ENCODE data around the gene PRSS50.

PRSS50 gene

DNA sequence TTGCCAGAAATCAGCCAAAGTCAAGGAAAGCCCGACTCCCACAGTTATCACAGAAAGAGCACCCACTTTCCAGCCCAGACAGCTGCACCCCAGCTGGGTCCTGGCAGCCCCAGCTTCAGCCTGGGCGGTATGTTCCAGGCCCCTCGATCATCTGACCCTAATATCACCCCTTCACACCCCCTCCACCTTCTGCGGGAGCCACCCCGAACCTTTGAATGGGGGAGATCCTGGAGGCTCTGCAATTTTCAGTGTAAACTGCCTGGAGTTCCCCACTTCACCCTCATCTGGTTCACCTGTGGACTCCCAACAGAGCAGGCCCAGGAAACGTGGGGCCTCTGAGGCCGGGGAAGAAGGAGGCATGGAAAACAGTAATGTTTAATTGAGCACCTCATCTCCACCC lies 5.9 kb downstream of the PRSS50 start:
- Histone ChIP-seq H3K27ac (ENCODE audit: low read depth, low read length) (no peak overlapping the region), H3K79me2 (ENCODE audit: control insufficient read depth, low read length) (no peaks in the 10 kb centered on the region), H3K4me3 (ENCODE audit: low read length) (no peak overlapping the region), H3K4me2 (ENCODE audit: low read length) (no peak overlapping the region), H3K9me2 (replicated peaks; ENCODE audit: control insufficient read depth, low read length) (no peaks in the 10 kb centered on the region), H3K27me3 (ENCODE audit: control insufficient read depth, low read length) (no peaks in the 10 kb centered on the region), H3K4me1 (ENCODE audit: control insufficient read depth, low read length) (no peaks in the 10 kb centered on the region), H3F3A (ENCODE audit: control insufficient read depth, insufficient read depth) (no peaks in the 10 kb centered on the region), H3K9me3 (ENCODE audit: control insufficient read depth, insufficient read depth, low read length) (no peaks in the 10 kb centered on the region), H3K36me3 (ENCODE audit: control insufficient read depth, low read length) (no peaks in the 10 kb centered on the region), H4K20me1 (ENCODE audit: control insufficient read depth, insufficient read depth, low read depth, low read length) (no peaks in the 10 kb centered on the region)
- no peak for TF ChIP-seq EZH2phosphoT487 (IDR thresholded peaks at IDR 0.05; ENCODE audit: borderline replicate concordance, low read length)
- TF ChIP-seq, protein P1, sequence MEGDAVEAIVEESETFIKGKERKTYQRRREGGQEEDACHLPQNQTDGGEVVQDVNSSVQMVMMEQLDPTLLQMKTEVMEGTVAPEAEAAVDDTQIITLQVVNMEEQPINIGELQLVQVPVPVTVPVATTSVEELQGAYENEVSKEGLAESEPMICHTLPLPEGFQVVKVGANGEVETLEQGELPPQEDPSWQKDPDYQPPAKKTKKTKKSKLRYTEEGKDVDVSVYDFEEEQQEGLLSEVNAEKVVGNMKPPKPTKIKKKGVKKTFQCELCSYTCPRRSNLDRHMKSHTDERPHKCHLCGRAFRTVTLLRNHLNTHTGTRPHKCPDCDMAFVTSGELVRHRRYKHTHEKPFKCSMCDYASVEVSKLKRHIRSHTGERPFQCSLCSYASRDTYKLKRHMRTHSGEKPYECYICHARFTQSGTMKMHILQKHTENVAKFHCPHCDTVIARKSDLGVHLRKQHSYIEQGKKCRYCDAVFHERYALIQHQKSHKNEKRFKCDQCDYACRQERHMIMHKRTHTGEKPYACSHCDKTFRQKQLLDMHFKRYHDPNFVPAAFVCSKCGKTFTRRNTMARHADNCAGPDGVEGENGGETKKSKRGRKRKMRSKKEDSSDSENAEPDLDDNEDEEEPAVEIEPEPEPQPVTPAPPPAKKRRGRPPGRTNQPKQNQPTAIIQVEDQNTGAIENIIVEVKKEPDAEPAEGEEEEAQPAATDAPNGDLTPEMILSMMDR (IDR thresholded peaks at IDR 0.05; ENCODE audit: low read depth, low read length, poor library complexity, severe bottlenecking), result no peak

DNA sequence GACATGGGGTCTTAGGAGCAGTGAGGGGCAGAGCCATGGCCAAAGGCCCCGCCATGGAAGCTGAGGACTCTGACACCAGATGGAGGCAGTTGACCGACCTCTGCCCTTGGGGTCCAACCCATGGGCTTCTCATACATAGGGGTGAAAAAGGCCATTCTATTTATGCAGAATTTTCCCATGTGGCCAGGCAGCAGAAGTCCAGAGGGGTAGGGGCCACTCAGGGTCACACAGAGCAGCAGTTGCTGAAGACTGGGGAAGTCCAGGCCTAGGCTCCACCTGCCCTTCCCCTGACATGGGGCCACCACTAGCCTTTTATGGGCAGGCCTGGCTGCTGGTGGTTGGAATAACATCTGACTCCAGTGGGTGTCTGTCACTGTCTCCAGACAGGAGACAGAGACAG lies 6.4 kb downstream of the PRSS50 start:
- Histone ChIP-seq H3K27ac (ENCODE audit: low read depth, low read length) (no peak overlapping the region), H4K20me1 (ENCODE audit: control insufficient read depth, insufficient read depth, low read depth, low read length) (no peaks in the 10 kb centered on the region), H3K4me2 (ENCODE audit: low read length) (no peak overlapping the region), H3K4me1 (ENCODE audit: control insufficient read depth, low read length) (no peaks in the 10 kb centered on the region), H3K79me2 (ENCODE audit: control insufficient read depth, low read length) (no peaks in the 10 kb centered on the region), H3K4me3 (ENCODE audit: low read length) (no peak overlapping the region), H3K27me3 (ENCODE audit: control insufficient read depth, low read length) (no peaks in the 10 kb centered on the region), H3F3A (ENCODE audit: control insufficient read depth, insufficient read depth) (no peaks in the 10 kb centered on the region), H3K9me3 (ENCODE audit: control insufficient read depth, insufficient read depth, low read length) (no peaks in the 10 kb centered on the region), H3K9me2 (replicated peaks; ENCODE audit: control insufficient read depth, low read length) (no peaks in the 10 kb centered on the region), H3K36me3 (ENCODE audit: control insufficient read depth, low read length) (no peaks in the 10 kb centered on the region)
- TF ChIP-seq, protein P1 (IDR thresholded peaks at IDR 0.05; ENCODE audit: low read depth, low read length, poor library complexity, severe bottlenecking), result no peak
- no peak for TF ChIP-seq EZH2phosphoT487 (IDR thresholded peaks at IDR 0.05; ENCODE audit: borderline replicate concordance, low read length)

DNA sequence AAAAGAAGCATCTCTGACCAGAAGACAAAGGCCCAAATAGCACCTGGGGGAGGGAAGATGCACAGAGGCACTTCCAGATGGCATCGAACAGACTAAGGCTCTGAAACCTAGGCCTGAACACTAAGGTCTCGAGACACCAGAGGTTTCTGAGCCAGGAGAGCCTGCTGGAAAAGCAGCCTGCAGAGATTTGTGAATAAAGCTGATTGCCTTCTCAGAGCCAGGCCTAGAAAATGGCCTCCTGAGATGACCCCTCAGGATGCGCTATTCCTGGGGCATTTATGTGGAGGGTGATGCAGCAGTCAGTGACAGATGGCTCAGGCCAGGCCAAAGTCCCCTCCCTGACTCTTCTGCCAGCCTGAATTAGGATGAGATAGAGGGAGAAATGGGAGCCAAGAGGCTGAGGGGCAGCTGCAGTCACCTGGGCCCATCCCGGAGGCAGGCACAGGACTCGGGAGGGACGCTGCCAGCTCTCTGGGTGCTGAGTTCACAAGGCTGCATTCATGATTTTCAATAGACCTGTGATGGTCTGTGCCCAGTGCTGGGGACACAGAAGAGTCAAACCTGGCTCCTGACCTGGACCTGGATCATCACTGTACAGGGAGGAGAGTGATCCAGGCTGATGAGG lies 6.9 kb downstream of the PRSS50 start:
- Histone ChIP-seq H3K27me3 (ENCODE audit: control insufficient read depth, low read length) (no peaks in the 10 kb centered on the region), H3K9me3 (ENCODE audit: control insufficient read depth, insufficient read depth, low read length) (no peaks in the 10 kb centered on the region), H3K4me2 (ENCODE audit: low read length) (no peak overlapping the region), H3K4me3 (ENCODE audit: low read length) (no peak overlapping the region), H4K20me1 (ENCODE audit: control insufficient read depth, insufficient read depth, low read depth, low read length) (no peaks in the 10 kb centered on the region), H3F3A (ENCODE audit: control insufficient read depth, insufficient read depth) (no peaks in the 10 kb centered on the region), H3K4me1 (ENCODE audit: control insufficient read depth, low read length) (no peaks in the 10 kb centered on the region), H3K36me3 (ENCODE audit: control insufficient read depth, low read length) (no peaks in the 10 kb centered on the region), H3K79me2 (ENCODE audit: control insufficient read depth, low read length) (no peaks in the 10 kb centered on the region), H3K9me2 (replicated peaks; ENCODE audit: control insufficient read depth, low read length) (no peaks in the 10 kb centered on the region), H3K27ac (ENCODE audit: low read depth, low read length) (no peak overlapping the region)
- TF ChIP-seq EZH2phosphoT487 (IDR thresholded peaks at IDR 0.05; ENCODE audit: borderline replicate concordance, low read length), result no peak
- TF ChIP-seq, protein P1 (IDR thresholded peaks at IDR 0.05; ENCODE audit: low read depth, low read length, poor library complexity, severe bottlenecking), result no peak
